NB4 (cell line): ENCODE data around the gene BNIP1.
"Not testable (repeated sequence)": the region's sequence is repeated elsewhere in the genome, so short reads cannot be mapped to it uniquely, and the experiment has no call there.

Experiments used
- MAX ChIP-seq: IDR thresholded peaks from 2 replicates; pipeline ENCODE4 v1.6.1; 2011; ENCODE audit warnings: low read depth, low read length
- POLR2A ChIP-seq: IDR thresholded peaks from 2 replicates; pipeline ENCODE4 v1.6.1; 2011; ENCODE audit warnings: mild to moderate bottlenecking; ENCODE audit not compliant: insufficient read length; ENCODE audit errors: extremely low read depth
- TF ChIP-seq, protein P1 (sequence below): IDR thresholded peaks from one replicate; pipeline ENCODE4 v1.5.1; 2012; ENCODE audit warnings: low read depth, low read length

DNA sequence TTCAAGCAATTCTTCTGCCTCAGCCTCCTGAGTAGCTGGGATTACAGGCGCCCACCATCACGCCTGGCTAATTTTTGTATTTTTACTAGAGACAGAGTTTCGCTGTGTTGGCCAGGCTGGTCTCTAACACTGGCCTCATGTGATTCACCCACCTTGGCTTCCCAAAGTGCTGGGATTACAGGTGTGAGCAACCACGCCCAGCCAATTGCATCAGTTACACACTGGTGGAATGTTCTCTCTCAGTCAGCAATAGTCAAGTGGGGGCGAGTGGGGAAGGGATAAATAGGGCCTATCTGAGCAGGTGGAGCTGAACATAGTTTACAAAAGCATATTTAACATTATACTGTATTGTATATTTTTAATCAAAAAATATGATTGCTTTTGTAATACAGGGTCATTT is 10.3 kb downstream of the BNIP1 start:
- TF ChIP-seq, protein P1, sequence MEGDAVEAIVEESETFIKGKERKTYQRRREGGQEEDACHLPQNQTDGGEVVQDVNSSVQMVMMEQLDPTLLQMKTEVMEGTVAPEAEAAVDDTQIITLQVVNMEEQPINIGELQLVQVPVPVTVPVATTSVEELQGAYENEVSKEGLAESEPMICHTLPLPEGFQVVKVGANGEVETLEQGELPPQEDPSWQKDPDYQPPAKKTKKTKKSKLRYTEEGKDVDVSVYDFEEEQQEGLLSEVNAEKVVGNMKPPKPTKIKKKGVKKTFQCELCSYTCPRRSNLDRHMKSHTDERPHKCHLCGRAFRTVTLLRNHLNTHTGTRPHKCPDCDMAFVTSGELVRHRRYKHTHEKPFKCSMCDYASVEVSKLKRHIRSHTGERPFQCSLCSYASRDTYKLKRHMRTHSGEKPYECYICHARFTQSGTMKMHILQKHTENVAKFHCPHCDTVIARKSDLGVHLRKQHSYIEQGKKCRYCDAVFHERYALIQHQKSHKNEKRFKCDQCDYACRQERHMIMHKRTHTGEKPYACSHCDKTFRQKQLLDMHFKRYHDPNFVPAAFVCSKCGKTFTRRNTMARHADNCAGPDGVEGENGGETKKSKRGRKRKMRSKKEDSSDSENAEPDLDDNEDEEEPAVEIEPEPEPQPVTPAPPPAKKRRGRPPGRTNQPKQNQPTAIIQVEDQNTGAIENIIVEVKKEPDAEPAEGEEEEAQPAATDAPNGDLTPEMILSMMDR: not testable (repeated sequence)
- TF ChIP-seq POLR2A, MAX: not testable (repeated sequence)
